HG02840 (cell line): ENCODE measurements around the gene SPPL2C.

Experiments used
- ATAC-seq: cut with Tn5 transposase; IDR thresholded peaks from one replicate; pipeline ENCODE4 v1.9.1; 2021; ENCODE audit warnings: mild to moderate bottlenecking, moderate library complexity, moderate number of reproducible peaks; ENCODE audit not compliant: unreplicated experiment, low FRiP score

Gene SPPL2C

GRCh38 chr17:45870342-45870974 is 25.8 kb downstream of the SPPL2C start:
- no peak for ATAC-seq

DNA sequence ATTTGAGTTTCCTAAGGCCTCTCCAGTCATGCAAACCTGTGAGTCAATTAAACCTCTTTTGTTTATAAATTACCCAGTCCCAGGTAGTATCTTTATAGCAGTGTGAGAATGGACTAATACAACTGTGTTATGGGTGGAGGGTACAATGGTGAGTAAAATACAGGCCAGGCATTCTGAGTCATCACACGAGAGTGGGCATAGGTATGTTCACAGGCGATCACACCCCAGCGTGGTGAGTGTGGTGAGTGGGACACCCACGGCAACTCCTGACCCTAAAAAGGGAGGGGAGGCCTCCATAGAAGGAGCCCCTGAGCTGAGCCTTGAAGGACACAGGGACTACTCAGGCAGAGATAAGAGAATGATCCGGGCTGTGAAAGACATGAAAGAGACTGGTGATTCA is 27.0 kb downstream of the SPPL2C start:
- ATAC-seq = no peak

DNA sequence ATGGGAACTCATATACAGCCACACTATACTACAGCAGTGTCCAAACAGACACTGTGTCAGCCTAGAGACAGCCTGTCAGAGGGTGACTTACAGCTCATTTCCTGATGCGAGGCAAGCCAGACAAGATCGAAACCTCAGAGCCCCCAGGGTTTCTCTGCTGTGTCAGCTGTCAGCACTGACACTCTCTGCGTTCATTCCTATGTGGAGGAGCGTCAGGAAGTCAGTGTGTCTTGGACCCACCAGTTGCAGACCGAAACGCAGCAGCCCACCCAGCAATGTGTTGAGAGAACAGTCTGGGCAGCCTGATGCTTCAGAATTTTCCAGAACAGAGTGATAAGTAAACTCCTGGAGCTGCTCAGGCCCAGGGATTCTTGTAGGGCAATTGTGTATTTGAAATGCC is 29.0 kb downstream of the SPPL2C start:
- ATAC-seq = no peak

DNA sequence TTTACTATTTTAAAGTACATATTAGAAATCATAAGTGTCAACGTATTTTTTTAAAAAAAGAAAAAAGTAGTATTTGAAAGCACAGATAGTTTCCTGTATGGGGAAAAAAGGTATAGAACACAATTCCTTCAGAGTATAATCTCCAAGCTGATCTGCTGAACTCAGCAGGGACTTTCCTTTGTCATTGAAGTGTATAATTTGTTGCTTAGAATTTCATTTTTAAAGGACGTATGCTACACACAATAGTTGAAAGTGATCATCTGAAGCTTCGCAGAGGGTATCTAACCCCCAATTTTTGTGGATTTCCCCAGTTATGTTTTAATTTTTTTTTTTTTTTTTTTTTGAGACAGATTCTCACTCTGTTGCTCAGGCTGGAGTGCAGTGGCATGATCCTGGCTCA is 29.5 kb downstream of the SPPL2C start:
- ATAC-seq = no peak

DNA sequence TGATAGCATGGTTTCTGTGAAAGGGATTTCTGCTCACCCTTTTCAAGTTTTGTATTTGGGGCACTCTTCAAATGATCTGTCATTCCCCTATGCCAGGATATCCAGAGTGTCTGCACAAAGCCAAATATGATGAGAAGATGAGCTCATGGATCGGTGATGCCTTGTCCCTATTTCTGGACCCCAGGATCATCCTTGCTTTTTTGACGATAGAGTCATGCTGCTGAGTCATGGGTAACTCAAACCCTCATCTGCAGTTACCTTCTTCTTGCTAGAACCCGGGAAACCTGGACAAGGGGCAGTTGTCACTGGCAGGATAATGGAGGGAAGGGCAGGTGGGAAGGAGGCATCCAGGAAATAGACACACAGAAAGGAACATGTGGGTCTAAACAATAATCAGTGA is 31.9 kb downstream of the SPPL2C start:
- no peak for ATAC-seq

GRCh38 chr17:45877467-45877866 is 32.8 kb downstream of the SPPL2C start:
- ATAC-seq = no peak

DNA sequence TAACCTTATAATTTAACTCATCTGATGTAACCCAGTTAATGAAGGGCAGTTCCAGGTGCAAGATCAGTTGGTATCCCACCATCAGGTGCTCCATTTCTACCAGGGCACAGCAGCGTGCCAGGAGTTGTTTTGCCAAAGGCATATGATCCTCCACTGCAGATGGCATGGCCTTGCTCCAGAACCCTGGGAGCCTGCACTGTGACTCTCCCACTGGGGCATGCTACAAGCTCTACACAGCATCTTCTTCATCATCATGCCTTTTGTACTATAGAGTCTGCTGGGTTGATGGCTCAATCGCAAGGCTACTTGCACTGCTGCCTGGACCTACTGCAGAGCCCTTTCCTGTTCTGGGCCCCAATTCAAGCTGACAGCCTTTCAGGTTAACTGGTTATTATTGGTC is 38.4 kb downstream of the SPPL2C start:
- ATAC-seq = no peak

DNA sequence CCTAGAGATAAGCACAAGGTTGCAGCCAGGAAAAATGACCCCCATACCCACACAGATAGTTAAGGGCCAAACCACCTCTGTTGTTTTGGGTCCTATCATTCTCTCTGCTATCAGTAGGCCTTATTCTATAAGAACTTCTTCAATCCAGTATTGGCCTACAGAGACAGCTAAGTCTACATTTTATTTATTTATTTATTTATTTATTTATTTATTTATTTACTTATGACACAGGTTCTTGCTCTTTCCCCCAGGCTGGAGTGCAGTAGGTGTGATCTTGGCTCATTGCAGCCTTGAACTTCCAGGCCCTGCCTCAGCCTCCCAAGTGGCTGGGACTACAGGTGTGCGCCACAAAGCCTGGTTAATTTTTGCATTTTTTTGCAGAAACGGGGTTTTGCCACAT is 42.2 kb downstream of the SPPL2C start:
- no peak for ATAC-seq

- no peak for ATAC-seq
These were observed 43.7 kb downstream of the SPPL2C start for GRCh38 chr17:45888392-45888791.

GRCh38 chr17:45889579-45889978 is 44.9 kb downstream of the SPPL2C start:
- ATAC-seq = no peak

- ATAC-seq = no peak
These were observed 49.0 kb downstream of the SPPL2C start for GRCh38 chr17:45893725-45894021.

- ATAC-seq = no peak
These were observed 49.5 kb downstream of the SPPL2C start, which contains the start of gene MAPT for GRCh38 chr17:45894022-45894784. TSS of gene MAPT (plus strand) at chr17:45894554. CDS start at chr17:45962338, 67,784 bp downstream.

GRCh38 chr17:45895304-45895968 is 50.8 kb downstream of the SPPL2C start:
- no peak for ATAC-seq

GRCh38 chr17:45895969-45896785 is 51.5 kb downstream of the SPPL2C start:
- ATAC-seq = no peak
